ENCODE measurements around the gene SGCA. TPM values are rescaled to one million over a fixed set of nuclear protein-coding genes. Genes with fewer than 3 reads are reported as not detected.

SGCA gene
- total and polyA plus RNA-seq, 2 of the 13 experiments (the other 11 are each of a cell fraction or from before 2014, with no cell fraction given), result not detected

- TF ChIP-seq ZSCAN20 (CRISPR knock-in tag; IDR thresholded peaks at IDR 0.05; ENCODE audit: borderline replicate concordance) (no peak), TGIF2 (CRISPR knock-in tag; IDR thresholded peaks at IDR 0.05) (no peak), ZNF264 (CRISPR knock-in tag; IDR thresholded peaks at IDR 0.05) (no peak), TIGD3 (CRISPR knock-in tag; IDR thresholded peaks at IDR 0.05; ENCODE audit: borderline replicate concordance) (no peak), ISL2 (CRISPR knock-in tag; IDR thresholded peaks at IDR 0.05) (no peak), AHR (CRISPR knock-in tag; IDR thresholded peaks at IDR 0.05) (no peak), SP5 (CRISPR knock-in tag; IDR thresholded peaks at IDR 0.05; ENCODE audit: borderline replicate concordance, low read depth) (peak; percentile 28; the same call in 1 of the 2 replicates), ZNF788 (CRISPR knock-in tag; IDR thresholded peaks at IDR 0.05; ENCODE audit: borderline replicate concordance) (no peak), SMAD3 (CRISPR knock-in tag; IDR thresholded peaks at IDR 0.05) (no peak), ZNF512B (CRISPR knock-in tag; IDR thresholded peaks at IDR 0.05; ENCODE audit: borderline replicate concordance) (0 out of 2 replicates have a peak, but pooled peaks have one; percentile 52), ASH2L (IDR thresholded peaks at IDR 0.05; ENCODE audit: insufficient read length, low read depth, low read length) (no peak), ZNF431 (CRISPR knock-in tag; IDR thresholded peaks at IDR 0.05; ENCODE audit: borderline replicate concordance, low read depth) (no peak), REXO4 (CRISPR knock-in tag; IDR thresholded peaks at IDR 0.05; ENCODE audit: borderline replicate concordance) (no peak), SP4 (CRISPR knock-in tag; IDR thresholded peaks at IDR 0.05) (no peak), ATF4 (CRISPR knock-in tag; IDR thresholded peaks at IDR 0.05) (no peak), ZFP90 (CRISPR knock-in tag; IDR thresholded peaks at IDR 0.05; ENCODE audit: borderline replicate concordance) (no peak), XRCC5 (optimal IDR thresholded peaks at IDR 0.05; ENCODE audit: low read length) (peak; percentile 36), ZNF629 (CRISPR knock-in tag; conservative IDR thresholded peaks at IDR 0.05) (peak; percentile 82), JARID2 (CRISPR knock-in tag; IDR thresholded peaks at IDR 0.05; ENCODE audit: insufficient replicate concordance) (no peak), ZBTB26 (CRISPR knock-in tag; IDR thresholded peaks at IDR 0.05; ENCODE audit: borderline replicate concordance) (no peak), FOSL2 (CRISPR knock-in tag; IDR thresholded peaks at IDR 0.05) (peak; percentile 93), RFX5 (IDR thresholded peaks at IDR 0.05; ENCODE audit: low read depth, low read length) (no peak), ZNF749 (CRISPR knock-in tag; IDR thresholded peaks at IDR 0.05; ENCODE audit: borderline replicate concordance) (no peak)
Observed at GRCh38 chr17:50210240-50211225, 44.7 kb downstream of the SGCA start (continued).
